MCF 10A (cell line): Measurements from ENCODE around the gene LAMP1. TPM values are rescaled to one million over a fixed set of nuclear protein-coding genes. Genes with fewer than 3 reads are reported as not detected.

Experiments used
- BruUV-seq: library from RNA; stranded (reverse); fragments of 400-500 nt; replicated peaks from 2 replicates; lab custom pipeline; 2021; lab: Mats Ljungman, UMichigan
- CTCF ChIA-PET: fragments of 300-600 bp; sonication (Branson Sonifier 250); formaldehyde crosslinking; extraction: SDS; loops from one replicate; lab custom pipeline; 2021; ENCODE audit warnings: antibody characterized with exemption, inconsistent platforms; lab: Yijun Ruan, JAX
- POLR2A ChIA-PET: fragments of 300-600, 350-650 bp; sonication (Branson Sonifier 250); formaldehyde crosslinking; extraction: SDS; loops from one replicate; lab custom pipeline; 2020; ENCODE audit warnings: antibody characterized with exemption, inconsistent platforms; lab: Yijun Ruan, JAX
- DNase-seq: peaks from one replicate; pipeline ENCODE4 v3.0.0-alpha.2; 2018; ENCODE audit not compliant: unreplicated experiment
- H3K27ac Mint-ChIP-seq: one replicate; pipeline ENCODE4 v1.8.0; 2022; ENCODE audit warnings: mild to moderate bottlenecking, low read depth, mixed read lengths; ENCODE audit not compliant: unreplicated experiment
- H3K27me3 Mint-ChIP-seq: one replicate; pipeline ENCODE4 v1.8.0; 2022; ENCODE audit warnings: mixed read lengths; ENCODE audit not compliant: insufficient read depth, unreplicated experiment
- H3K36me3 Mint-ChIP-seq: one replicate; pipeline ENCODE4 v1.8.0; 2022; ENCODE audit warnings: mild to moderate bottlenecking, moderate library complexity, mixed read lengths; ENCODE audit not compliant: insufficient read depth, unreplicated experiment
- H3K4me1 Mint-ChIP-seq: one replicate; pipeline ENCODE4 v1.8.0; 2022; ENCODE audit warnings: mixed read lengths; ENCODE audit not compliant: insufficient read depth, unreplicated experiment
- H3K4me3 Mint-ChIP-seq: one replicate; pipeline ENCODE4 v1.8.0; 2022; ENCODE audit warnings: mild to moderate bottlenecking, moderate library complexity, mixed read lengths; ENCODE audit not compliant: unreplicated experiment
- H3K9me3 Mint-ChIP-seq: one replicate; pipeline ENCODE4 v1.8.0; 2022; ENCODE audit warnings: mixed read lengths; ENCODE audit not compliant: unreplicated experiment
- intact Hi-C: fragments of 100-400 bp; cut with micrococcal nuclease; formaldehyde crosslinking; loops from 2 replicates; pipeline ENCODE4 v1.14.1; 2022
- total RNA-seq: library from RNA; stranded (reverse); gene quantifications from 2 replicates; pipeline ENCODE4 v1.2.3, GENCODE V29; 2022
- TF ChIP-seq, protein P1 (sequence below): fragments of 200-600 bp; IDR thresholded peaks from one replicate; pipeline ENCODE4 v1.8.0; 2022; ENCODE audit warnings: antibody characterized with exemption, mild to moderate bottlenecking; ENCODE audit not compliant: unreplicated experiment

LAMP1 gene
- total RNA-seq, 1 experiment from 2014 or later = 150 TPM

DNA sequence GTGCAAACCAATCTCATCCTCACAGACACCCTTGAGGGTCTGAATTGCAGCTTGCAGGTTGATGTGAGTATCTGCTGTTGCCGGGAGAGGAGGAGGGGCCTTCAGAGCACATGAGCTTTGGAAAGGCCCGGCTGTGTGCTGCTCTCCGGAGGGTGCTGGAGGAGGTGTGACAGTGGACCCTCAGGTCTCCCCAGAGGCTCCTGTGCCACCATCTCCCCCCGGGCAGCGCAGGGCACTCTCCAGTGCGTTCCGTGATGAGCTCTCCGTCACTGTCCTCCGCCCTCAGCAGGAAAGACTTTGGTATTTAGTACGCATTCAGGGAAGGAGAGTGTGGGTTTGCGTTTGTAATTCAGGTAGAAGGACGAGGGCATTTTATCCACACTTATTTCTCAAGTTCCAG lies 20.0 kb downstream of the LAMP1 start:
- Mint-ChIP-seq H3K27me3 (no peaks in the 10 kb centered on the region), H3K9me3 (no peaks in the 10 kb centered on the region), H3K4me1 (peaks cover 5% of the 10 kb centered on the region), H3K27ac (no peak overlapping the region), H3K4me3 (no peak overlapping the region), H3K36me3 (peaks cover 57% of the 10 kb centered on the region)
- ChIA-PET POLR2A (interaction anchor here (1.1 to 1.6 kb wide), 2 partner anchors 10 kb away, joined by 3 to 7 read pairs; no protein-coding TSS in a partner anchor), CTCF (interaction anchor here (1.2 kb wide), 1 partner anchor 19 kb away, joined by 3 read pairs; no protein-coding TSS in a partner anchor)
- no TSS peak for BruUV-seq
- intact Hi-C loops = no loop called here
- no peak for DNase-seq
- TF ChIP-seq, protein P1, sequence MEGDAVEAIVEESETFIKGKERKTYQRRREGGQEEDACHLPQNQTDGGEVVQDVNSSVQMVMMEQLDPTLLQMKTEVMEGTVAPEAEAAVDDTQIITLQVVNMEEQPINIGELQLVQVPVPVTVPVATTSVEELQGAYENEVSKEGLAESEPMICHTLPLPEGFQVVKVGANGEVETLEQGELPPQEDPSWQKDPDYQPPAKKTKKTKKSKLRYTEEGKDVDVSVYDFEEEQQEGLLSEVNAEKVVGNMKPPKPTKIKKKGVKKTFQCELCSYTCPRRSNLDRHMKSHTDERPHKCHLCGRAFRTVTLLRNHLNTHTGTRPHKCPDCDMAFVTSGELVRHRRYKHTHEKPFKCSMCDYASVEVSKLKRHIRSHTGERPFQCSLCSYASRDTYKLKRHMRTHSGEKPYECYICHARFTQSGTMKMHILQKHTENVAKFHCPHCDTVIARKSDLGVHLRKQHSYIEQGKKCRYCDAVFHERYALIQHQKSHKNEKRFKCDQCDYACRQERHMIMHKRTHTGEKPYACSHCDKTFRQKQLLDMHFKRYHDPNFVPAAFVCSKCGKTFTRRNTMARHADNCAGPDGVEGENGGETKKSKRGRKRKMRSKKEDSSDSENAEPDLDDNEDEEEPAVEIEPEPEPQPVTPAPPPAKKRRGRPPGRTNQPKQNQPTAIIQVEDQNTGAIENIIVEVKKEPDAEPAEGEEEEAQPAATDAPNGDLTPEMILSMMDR = no peak

DNA sequence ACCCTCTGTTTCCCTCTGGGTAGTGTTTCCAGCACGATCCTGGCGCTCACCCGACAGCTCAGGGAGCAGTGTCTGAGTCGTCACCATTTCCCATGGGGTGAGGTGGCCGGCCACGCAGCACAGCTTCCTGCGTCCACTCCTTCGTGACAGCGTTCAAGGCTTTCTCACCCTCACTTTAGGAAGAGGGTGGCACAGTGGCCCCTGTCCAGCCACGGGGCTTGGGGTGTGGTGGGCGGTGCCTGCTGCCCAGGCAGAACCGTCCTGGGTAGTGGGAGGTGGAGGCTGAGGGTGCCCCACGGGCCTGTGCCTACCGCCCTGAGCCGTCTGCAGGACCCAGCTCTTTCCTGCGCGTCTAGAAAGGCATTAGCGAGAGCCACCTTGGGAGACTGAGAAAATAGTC lies 21.9 kb downstream of the LAMP1 start:
- intact Hi-C loops = no loop called here
- peaks cover 65% of the 10 kb centered on the region for H3K36me3 Mint-ChIP-seq
- no peaks in the 10 kb centered on the region for H3K27me3 Mint-ChIP-seq

DNA sequence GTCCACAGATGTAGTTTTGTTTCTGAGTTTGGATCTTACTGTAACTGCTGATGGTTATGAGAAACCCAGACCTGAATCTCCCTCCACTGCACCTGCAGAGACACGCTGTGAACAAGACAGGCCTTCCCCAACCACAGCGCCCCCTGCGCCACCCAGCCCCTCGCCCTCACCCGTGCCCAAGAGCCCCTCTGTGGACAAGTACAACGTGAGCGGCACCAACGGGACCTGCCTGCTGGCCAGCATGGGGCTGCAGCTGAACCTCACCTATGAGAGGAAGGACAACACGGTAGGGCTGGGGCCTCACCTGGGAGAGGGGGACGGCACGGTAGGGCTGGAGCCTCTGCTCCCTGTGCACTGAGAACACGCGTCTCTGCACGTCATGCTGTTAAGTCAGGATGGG lies 22.3 kb downstream of the LAMP1 start:
- Mint-ChIP-seq H3K9me3 (no peaks in the 10 kb centered on the region), H3K4me1 (peaks cover 5% of the 10 kb centered on the region), H3K36me3 (peaks cover 69% of the 10 kb centered on the region), H3K27me3 (no peaks in the 10 kb centered on the region), H3K27ac (no peak overlapping the region), H3K4me3 (no peak overlapping the region)
- ChIA-PET POLR2A (interaction anchor here (0.8 kb wide), 1 partner anchor 21 kb away, joined by 3 read pairs; no protein-coding TSS in a partner anchor), CTCF (no interaction called here)
- BruUV-seq = no TSS peak
- TF ChIP-seq, protein P1 = no peak
- no peak for DNase-seq
- intact Hi-C loops = no loop called here

More for the DNA sequence above, 21.9 kb downstream of the LAMP1 start:
- no peak overlapping the region for H3K4me3 Mint-ChIP-seq
- POLR2A ChIA-PET = interaction anchor here (1.1 kb wide), 1 partner anchor 21 kb away, joined by 4 read pairs; no protein-coding TSS in a partner anchor
- BruUV-seq = no TSS peak
- CTCF ChIA-PET = no interaction called here
- H3K27ac Mint-ChIP-seq = no peak overlapping the region
- H3K9me3 Mint-ChIP-seq = no peaks in the 10 kb centered on the region
- TF ChIP-seq, protein P1 = no peak
- no peak for DNase-seq
- H3K4me1 Mint-ChIP-seq = peaks cover 5% of the 10 kb centered on the region

DNA sequence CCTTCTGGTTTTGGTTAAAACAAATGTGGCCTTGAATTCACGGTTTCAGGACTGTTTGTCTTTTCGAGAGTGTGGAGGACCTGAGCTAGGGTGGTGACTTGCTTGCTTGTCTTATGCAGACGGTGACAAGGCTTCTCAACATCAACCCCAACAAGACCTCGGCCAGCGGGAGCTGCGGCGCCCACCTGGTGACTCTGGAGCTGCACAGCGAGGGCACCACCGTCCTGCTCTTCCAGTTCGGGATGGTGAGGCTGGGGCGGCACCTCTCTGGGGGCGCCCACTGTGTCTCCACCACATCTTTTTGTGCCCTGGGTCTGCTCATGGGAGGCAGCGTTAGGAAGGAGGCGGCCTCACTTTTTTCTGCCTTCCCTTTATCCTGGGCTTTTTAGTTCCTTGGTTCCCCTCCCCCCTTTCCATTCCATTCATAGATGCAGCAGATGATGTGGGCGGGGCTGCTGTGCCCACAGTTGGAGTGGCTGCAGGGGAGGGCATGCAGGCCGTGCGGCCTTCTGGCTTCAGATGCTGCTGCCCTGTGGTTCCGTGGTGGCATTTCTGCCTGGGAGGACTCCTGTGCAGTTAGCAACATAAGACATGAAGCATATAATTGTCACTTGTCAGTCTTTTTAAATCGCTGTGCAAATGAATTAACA lies 23.3 kb downstream of the LAMP1 start:
- H3K4me1 Mint-ChIP-seq = no peaks in the 10 kb centered on the region
- TF ChIP-seq, protein P1 = no peak
- intact Hi-C loops = no loop called here
- POLR2A ChIA-PET = interaction anchor here (0.8 kb wide), 1 partner anchor 22 kb away, joined by 3 read pairs; no protein-coding TSS in a partner anchor
- CTCF ChIA-PET = no interaction called here
- H3K36me3 Mint-ChIP-seq = peaks cover 73% of the 10 kb centered on the region
- no peak overlapping the region for H3K4me3 Mint-ChIP-seq
- peak overlapping the region; percentile 27 for H3K27ac Mint-ChIP-seq
- H3K9me3 Mint-ChIP-seq = no peaks in the 10 kb centered on the region
- no TSS peak for BruUV-seq
- no peaks in the 10 kb centered on the region for H3K27me3 Mint-ChIP-seq
- DNase-seq = no peak
